Stomach (tissue), 4 donors: ENCODE measurements around the gene SUPT3H.

Experiments
- CTCF ChIP-seq, 7 experiments: fragments of 450-650 bp in 4 of 7; fragments of 200-600 bp in 3 of 7; sonication (generic) in 3 of 7; IDR thresholded peaks; one replicate each; pipeline ENCODE4 v1.5.1; 2016 to 2019; ENCODE audit warnings: antibody characterized with exemption in 7 of 7, control low read depth in 2 of 7, mild to moderate bottlenecking in 1 of 7
- EP300 ChIP-seq: sonication (generic); formaldehyde crosslinking; IDR thresholded peaks from one replicate; pipeline ENCODE4 v1.6.1; 2017; ENCODE audit warnings: antibody characterized with exemption
- POLR2AphosphoS5 ChIP-seq, 3 donors: sonication (generic); formaldehyde crosslinking; IDR thresholded peaks; one replicate each; pipeline ENCODE4 v1.6.1; 2016; ENCODE audit warnings: antibody characterized with exemption in 3 of 3

DNA sequence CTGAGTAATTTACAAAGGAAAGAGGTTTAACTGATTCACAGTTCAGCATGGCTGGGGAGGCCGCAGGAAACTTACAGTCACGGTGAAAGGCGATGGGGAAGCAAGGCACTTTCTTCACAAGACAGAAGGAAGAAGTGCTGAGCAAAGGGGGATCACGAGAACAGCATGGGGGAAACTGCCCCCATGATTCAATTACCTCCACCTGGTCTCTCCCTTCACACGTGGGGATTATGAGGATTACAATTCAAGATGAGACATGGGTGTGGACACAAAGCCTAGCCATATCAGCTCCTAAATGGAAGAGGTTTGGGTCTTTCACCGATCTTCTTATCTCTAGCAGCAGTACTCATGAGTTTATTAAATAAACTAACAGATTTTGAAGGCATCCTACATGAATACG is 202.5 kb downstream of the SUPT3H start:
- TF ChIP-seq CTCF (IDR thresholded peaks at IDR 0.05) (no peak), POLR2AphosphoS5 (IDR thresholded peaks at IDR 0.05) (no peak), EP300 (no peak)
